ENCODE measurements around the gene WDR64.

Gene WDR64

DNA sequence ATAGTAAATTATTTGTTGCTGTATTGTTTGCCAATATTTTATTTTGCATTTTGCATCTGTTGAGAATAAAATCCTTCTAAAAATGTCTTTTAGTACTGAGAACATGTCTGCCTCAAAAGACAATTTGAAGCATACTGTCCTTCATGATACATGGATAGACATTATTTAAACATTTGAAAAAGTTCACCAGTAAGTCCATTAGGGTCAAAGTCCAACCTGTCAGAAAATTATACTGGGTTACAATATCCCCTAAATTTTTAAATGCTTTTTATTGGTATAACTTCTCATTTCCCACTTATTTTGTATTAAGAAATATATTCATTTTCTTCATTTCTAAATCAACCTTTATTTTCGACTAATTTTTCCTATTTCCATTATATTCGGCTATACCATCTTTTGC is 21.2 kb upstream of the WDR64 start:
- DNase-seq (ENCODE audit: low read depth in 2 of 2, low spot score in 1 of 2) = no peak

DNA sequence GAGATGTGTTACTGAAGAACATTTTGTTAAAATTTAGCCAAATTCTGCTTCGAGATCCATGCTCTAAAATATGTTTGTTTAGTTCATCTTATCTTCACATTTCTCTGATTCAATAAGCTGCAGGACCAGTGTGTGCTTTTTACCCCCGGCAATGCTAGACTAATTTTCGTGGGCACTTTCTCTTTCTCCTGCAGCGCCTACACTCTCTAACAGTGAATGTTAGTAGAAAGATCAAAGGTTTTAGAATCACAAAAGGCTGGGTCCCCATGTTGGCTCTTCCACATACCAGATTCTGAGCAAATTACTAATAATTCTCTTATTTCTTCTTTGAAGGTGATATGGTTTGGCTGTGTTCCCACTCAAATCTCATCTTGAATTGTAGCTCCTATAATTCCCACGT is 20.4 kb upstream of the WDR64 start:
- no peak for DNase-seq (ENCODE audit: low read depth in 2 of 2, low spot score in 1 of 2)

DNA sequence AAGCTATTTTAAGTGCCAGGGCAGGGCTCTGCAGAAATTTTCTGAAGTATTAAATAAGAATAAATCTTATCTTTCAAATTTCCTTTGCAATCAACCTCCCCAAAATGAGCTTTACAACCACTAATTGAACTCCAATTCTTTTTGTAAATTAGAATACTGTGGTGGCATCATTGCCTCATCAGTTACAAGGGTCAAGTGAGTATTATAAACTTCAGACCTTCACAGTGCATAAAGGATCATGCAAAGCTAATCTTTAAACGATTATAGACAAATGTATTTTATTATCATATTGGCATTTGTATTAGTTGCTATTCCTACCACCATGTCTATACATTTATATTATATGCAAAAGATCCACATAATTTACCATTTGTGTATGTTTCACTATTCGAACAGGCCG is 19.1 kb upstream of the WDR64 start:
- DNase-seq (ENCODE audit: low read depth in 2 of 2, low spot score in 1 of 2) = no peak

DNA sequence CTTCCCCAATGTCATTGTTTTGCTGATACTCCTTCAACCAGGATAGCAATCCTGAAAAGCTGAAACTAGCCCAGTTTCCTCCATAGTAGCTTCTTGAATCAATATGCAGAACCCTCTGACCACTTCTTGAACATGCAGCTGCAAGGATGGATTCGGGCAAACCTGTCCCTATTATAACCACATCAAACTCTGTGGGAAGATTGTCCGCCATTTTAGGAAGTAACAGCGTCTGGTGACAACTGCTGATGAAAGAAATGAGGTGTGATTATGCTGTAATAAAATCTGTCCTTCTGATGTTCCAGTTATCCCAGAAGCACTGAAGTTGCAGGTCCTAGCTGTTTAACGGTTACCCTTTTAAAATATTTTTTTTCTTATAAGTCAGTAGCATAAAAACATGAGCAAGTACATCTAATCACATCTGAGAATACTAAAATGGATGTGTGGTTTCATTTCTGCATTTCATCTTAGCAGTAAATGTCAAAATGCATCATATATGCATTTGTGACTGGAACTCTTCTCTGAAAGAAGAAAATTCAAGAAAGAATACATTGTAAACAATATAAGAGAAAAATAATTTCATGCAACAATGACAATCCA is 16.4 kb upstream of the WDR64 start:
- no peak for DNase-seq (ENCODE audit: low read depth in 2 of 2, low spot score in 1 of 2)

DNA sequence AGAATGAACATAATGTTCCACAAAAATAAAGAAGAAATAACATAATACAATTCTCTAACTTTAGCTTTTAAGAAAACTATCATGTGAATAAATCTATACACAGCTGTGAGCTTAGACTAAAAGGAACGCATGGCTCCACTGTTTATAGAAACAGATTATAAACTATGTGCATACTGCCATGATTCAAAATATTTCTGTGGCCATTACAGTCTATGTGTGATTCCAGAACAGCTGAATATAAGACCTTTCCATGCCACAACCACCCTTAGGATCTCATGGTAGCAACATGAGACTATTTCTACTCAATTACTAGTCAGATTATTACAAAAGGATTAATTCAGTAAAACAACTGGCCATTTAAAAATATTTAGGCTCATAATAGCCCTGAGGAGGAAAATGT is 15.8 kb upstream of the WDR64 start:
- DNase-seq (ENCODE audit: low read depth in 2 of 2, low spot score in 1 of 2) = no peak

DNA sequence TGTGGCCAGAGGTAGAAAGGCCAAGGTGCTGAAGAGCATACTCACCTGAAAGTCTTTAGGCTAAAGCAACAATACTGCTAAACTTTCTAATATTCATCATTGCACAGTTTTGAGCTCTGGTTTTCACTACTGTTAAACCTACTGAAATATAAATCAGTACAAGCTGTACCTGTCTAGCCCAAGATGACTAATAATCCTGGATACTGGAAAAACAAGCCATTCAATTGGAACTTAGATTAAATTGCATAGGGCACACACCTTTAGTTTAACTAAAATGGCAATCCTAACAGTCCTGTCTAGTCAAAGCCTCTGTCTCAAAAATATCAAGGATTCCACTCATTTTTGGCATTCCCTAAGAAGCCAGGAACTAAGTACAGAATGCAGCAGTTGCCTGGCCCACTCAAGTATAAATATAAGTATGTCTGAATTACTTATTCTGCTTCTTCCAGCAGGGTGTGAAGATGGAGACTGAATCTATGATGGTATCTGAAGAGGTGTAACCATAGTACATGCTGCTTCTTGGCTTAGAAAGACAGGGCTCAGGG is 15.0 kb upstream of the WDR64 start:
- DNase-seq (ENCODE audit: low read depth in 2 of 2, low spot score in 1 of 2) = no peak

DNA sequence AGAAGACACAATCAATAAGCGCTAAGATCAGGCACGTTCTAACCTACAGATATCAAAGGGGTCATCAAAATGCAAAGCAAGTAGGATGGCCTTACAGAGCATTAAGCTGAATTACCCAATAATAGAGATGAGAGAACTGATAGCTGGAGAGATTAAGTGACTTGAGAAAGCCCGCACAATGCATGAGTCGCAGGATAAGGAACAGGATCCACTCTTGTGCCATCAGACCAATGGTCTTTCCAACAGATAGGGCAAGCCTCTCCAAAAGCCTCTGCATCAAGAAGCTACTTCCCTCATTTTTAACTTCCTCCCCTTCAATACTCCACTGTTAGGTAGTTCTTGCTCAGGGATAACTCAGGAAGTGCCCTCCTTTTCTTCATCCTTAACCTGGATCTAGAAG is 14.5 kb upstream of the WDR64 start:
- no peak for DNase-seq (ENCODE audit: low read depth in 2 of 2, low spot score in 1 of 2)

DNA sequence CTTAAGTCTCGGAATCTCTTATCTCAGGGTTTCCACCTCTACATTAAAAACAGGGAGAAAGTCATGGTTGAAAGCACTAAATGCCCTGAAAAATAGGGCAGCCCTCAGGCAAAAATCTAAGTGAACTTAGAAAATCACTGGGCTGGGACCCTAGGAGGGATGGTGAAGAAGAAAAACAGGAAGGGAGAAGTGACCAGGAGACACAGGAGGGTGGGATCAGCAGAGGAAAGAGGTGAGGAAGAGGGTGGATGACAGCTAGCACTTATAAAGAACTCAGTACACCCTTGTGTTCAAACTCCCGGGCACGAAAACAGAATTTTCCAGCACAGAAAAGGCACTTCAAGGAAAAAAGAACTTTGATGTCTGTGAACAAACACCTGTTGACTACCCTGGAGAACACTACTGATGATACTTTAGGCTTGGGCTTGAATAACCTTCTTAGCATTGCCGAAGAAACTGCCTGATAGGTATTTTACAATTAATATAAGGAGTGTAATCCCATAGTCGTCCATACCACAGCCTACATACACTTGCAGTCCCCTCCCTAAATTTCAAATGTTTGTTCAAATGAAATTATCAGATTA is 13.9 kb upstream of the WDR64 start:
- no peak for DNase-seq (ENCODE audit: low read depth in 2 of 2, low spot score in 1 of 2)

DNA sequence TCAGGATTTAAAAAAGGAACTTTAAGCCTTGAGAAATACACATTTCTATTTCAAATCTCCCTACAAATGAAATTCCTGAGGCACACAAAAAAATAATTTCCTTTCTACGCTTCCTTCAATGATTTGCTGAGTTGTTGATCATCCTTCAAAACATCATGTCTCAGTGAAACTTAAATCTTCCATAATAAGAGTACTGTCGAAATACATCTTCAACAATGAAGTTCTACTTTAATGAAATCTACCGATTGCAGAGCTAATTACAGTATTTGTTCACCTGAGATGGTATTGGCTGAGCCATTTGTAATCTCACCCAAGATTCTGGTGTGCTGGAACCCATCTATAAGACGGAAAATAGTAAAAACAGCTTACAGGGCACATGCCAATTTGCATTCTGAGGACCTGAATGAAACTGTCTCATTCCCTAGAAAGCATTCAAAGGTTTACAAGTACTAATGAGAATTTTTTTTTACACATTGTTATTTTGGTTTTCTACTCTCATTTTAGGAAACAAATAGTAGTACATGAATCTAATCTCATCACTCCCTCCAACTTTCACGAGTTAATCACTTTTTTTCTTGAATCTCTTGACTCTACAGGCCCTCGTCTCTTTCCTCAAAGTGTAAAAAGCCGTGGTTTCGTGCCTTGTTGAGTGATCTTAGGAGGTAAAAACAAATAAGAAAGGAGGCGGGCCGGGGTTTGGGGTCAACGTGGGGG is 13.0 kb upstream of the WDR64 start:
- no peak for DNase-seq (ENCODE audit: low read depth in 2 of 2, low spot score in 1 of 2)

DNA sequence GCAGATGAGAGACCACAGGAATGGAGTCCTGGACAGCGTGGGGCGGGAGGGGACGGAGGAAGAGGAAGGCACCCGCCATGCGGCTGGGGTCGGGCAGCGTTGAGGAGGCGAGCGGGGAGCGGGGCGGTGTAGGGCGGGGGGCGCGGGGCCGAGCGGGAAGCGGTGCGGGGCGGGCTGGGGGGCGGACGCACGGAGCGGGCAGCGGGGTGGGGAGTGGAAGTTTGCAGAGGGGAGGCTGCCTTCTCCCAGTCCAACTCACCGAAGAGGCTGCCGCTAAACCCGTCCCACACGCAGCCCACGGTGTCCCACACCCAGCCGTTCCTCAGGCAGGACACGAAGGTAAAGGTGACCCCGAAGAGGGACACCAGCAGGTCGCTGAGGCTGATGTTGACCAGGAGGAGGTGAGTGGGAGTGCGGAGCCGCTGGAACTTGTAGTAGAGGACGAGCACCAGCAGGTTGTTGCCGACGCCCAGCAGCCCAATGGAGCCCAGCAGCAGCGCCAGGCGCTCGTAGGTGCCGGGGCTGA is 12.4 kb upstream of the WDR64 start:
- DNase-seq (ENCODE audit: low read depth in 2 of 2, low spot score in 1 of 2) = peak in 1 of 2 donors; percentile 2

DNA sequence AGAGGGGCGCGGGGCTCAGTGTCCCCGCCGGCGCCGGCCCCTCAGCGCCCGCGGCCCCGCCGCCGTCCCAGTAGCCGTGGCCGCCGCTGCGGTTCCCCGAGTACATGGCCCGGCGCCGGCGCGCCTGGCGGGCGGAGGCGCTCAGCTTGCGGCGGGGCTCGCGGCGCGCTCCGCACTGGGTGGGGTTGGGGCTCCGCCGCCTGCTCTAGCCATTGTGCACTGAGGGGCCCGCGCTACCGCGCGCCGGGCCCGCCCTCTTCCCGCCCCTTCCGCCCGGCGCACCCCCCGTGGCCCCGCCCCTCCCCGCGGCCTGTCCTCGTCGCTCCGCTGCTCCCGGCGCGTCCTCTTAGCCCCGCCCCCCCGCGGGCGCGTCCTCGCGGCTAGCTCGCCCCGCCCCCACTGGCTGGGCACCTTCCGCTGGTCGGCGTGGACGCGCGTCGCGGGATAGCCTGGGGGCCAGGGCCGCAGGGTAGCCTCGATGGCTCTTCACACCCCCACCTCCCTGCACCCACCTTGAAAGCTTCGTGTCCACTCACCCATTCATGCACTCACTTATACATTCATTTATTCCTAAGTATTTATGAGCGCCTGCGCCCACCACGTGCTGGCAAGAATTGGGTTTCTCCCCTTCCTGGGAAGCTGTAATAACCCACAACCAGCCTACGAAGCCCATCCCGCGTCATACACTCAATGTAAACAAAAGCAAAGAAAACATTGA is 11.8 kb upstream of the WDR64 start, which contains the start of the genes CHML and OPN3:
Gene CHML, minus strand, starts transcription at position 221 of the 718 bp plus-strand sequence. CDS start 4,603 bp downstream, outside the sequence.
Gene OPN3, minus strand, starts transcription at position 221 of the 718 bp plus-strand sequence. Its CDS starts 115 bp downstream, at position 106.
- peak; percentile 74 to 79 for DNase-seq (ENCODE audit: low read depth in 2 of 2, low spot score in 1 of 2)

DNA sequence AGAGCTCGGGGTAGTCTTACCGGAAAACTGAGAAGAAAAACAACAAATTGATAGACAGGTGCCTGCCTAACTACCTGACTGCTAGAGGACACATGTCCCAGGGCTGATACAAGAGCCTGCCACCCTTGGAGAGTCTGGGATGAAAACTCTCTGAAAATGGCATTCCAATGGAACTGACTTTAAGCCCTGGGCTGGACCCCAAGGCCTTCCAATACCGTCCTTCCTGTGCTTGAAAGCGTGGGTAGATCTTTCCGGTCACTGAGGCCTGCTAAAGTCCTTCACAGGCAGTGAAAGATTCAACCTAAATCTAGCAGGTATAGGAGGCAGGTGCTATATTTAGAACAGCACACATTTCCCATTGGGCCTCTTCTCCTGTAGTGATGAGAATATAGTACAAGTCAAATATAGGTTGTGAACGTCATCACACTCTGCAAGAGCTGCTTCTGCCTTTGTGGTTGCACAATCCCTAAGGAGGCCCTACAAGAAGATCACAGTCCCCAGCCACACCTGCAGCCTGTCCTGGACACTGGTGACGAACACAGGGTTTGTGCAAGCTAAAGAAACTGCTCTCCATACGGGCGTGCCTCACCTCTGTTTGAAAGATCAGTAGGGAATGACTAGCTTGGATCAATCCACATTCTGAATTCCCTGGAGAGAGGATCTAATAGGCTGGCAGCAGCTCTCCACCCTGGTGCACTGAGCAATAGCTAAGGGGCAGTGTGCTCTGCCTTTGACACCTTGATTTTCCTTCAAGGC is 11.0 kb upstream of the WDR64 start:
- DNase-seq (ENCODE audit: low read depth in 2 of 2, low spot score in 1 of 2) = no peak

DNA sequence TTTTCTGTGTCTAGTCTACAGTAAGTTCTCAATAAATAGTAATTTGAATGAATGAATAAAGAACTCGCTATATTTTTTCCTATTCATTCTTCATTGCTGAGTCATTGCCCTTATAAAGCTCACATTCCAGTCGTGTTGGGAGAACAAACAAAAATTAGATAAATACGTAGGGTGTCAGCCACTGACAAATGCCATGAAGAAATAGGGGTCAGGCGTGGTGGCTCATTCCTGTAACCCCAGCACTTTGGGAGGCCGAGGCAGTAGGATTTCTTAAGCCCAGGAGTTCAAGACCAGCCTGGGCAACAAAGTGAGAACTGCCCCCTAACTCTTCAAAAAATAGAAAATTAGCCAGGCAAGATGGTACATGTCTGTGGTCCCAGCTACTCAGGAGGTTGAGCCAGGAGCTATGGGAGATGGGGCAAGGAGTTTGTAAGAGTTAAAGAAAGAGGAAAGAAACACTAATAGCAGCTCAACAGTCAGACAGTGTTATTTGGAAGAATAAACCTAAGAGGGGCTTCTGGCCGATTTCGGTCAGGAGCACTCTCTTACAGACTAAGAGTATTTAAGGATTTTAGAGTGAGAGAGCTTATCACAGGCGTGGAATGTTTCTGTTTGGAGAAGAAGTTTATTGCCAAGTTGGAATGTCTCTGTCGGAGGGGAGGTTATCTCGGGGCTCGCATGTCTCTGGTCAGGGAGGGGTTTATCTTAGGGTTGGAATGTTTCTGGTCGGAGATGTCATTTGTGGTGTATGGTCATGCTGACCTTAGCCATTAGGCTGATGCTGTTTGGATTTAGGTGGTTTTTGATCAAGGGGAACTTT is 10.1 kb upstream of the WDR64 start:
- no peak for DNase-seq (ENCODE audit: low read depth in 2 of 2, low spot score in 1 of 2)

DNA sequence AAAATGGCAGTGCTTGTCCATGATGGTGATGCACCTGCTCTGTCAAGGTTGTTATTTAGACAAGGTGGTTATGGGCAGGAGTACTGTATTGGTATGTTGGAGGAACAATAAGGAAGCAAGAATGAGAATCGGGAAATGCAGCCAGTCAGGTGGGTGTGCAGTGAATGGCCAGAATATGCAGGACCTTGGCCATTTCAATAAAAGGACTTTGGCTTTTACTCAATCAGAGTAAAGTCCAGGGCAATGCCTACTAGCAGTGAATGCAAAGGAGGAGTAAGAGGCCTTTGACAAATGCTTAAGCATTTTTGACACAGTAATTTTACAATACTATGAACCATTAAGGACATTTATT is 9.5 kb upstream of the WDR64 start:
- no peak for DNase-seq (ENCODE audit: low read depth in 2 of 2, low spot score in 1 of 2)

DNA sequence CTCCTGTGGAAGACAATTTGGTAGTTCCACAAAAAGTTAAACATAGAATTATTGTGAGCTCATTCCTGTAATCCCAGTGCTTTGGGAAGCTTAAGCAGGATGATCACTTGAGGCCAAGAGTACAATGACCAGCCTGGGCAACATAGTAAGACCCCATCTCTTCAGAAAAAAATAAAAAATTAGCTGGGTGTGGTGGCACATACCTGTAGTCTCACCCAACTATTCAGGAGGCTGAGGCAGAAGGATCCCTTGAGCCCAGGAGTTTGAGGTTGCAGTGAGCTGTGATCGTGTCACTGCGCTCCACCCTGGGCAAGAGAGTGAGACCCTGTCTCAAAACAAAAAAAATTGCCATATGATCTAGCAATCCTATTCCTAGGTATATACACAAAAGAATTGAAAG is 7.8 kb upstream of the WDR64 start:
- DNase-seq (ENCODE audit: low read depth in 2 of 2, low spot score in 1 of 2) = no peak

DNA sequence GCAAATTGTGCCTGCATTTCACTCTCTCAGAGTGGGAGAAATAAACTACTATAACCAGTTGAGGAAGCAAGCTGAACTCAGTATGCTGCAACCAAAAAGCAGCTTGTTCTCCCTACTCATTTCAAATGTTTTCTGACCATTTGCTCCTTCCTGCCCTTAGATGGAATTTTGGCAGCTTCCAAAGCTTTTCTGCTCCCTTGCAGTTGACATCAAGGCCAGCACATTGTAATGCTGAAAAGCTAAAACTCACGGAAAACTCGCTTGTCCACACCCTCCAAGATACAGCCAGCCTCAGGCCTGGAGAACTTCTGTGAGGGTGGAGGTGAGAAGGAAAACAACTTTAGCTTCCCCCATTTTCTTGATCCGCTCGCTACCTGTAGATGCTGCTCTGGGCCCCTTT is 6.9 kb upstream of the WDR64 start:
- no peak for DNase-seq (ENCODE audit: low read depth in 2 of 2, low spot score in 1 of 2)

DNA sequence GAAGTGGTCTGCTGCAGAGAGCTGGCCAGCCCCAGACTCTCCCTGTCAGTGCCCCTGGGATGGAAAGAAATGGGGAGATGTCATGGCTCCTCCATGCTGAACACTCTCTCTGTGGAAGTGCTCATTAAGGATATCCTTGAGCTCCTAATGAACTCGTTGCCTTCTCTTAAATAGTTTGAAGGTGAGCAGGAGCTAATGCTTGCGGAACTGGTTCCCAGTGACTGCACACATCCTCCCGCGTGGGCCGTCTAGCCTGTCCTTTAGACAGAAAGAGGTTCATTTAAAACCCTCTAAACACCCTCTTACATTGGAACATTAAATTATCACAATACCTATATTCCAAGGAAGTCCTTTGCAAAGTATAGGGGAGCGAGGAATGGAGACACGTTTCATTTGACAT is 5.9 kb upstream of the WDR64 start:
- DNase-seq (ENCODE audit: low read depth in 2 of 2, low spot score in 1 of 2) = no peak

DNA sequence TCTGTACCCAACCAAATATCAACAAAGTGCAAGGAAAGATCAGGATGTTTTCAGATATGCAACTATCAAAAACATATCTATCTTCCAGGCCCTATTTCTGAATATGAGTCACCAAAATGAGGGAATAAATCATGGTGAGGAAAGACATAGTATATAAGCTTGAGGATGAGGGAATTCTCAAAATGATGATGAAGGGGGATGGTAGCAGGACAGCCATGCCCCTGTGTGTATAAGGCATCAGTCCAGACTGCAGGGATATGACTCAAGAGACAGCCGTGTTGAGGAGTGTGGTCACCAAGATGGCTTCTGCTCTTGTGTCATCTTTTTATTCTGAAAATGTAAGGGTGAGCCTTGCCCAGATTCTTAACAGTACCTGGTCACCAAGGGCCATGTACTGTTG is 4.4 kb upstream of the WDR64 start:
- DNase-seq (ENCODE audit: low read depth in 2 of 2, low spot score in 1 of 2) = no peak

DNA sequence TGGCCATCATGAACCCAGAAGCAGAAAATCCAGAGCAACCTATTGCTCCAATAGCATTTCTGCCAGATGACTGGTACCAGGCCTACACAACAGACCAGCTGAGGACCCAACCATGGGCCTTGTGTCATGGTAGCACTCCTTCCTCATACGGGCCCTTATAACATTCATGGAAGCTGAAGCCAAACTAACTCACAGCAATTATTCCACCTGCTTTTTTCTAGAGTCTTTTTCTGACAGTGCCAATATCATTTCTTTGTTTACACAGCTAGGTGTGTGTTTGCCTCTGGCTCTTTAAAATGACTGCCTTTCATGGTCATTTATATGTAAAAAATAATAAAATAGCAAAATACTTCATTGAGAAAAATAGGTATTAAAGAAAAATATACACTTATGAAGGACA is 3.9 kb upstream of the WDR64 start:
- no peak for DNase-seq (ENCODE audit: low read depth in 2 of 2, low spot score in 1 of 2)

DNA sequence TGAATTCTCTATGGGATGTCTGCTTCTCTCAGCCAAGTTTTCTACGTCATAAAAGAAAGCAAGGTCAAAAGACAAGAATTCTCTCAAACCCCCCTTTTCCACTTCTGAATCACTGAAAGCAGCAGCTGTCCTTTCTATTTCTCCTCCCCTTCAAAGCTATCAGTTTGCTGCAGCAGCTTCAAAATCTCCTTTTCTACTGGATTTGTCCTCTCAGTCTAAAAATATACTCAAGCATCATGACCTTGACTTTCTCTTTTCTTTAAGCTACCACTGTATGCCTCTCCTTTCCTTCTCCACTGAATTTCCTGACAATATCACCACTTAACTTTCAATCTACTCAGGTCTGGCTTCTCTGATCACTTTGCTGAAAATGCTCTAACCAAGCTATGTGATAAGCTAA is 1.9 kb downstream of the WDR64 start:
- no peak for DNase-seq (ENCODE audit: low read depth in 2 of 2, low spot score in 1 of 2)

Data from stimulated activated CD8-positive, alpha-beta memory T cell treated with anti-CD3 and anti-CD28 coated beads, Interleukin-4, amount 100 ng/mL, for 1 hour (primary cell).